HepG2 (cell line): Measurements from ENCODE around the gene NOTO. TPM values are rescaled to one million over a fixed set of nuclear protein-coding genes. Genes with fewer than 3 reads are reported as not detected.

ENCODE experiments used
- DNMT1 ChIP-seq: sonication (generic); formaldehyde crosslinking; IDR thresholded peaks from 2 replicates; pipeline ENCODE4 v1.5.1; 2020; ENCODE audit warnings: mild to moderate bottlenecking, missing genetic modification reagents
- SMAD9 ChIP-seq: sonication (generic); formaldehyde crosslinking; IDR thresholded peaks from 2 replicates; pipeline ENCODE4 v1.5.1; 2020; ENCODE audit warnings: mild to moderate bottlenecking, missing genetic modification reagents
- TAF15 ChIP-seq: fragments of 200-400 bp; formaldehyde crosslinking; IDR thresholded peaks from one replicate; pipeline ENCODE4 v1.6.1; 2018; ENCODE audit warnings: mild to moderate bottlenecking, low read depth, low read length; ENCODE audit not compliant: poor library complexity, severe bottlenecking
- ZNF468 ChIP-seq: sonication (generic); formaldehyde crosslinking; IDR thresholded peaks from 2 replicates; pipeline ENCODE4 v1.8.0; 2022; ENCODE audit warnings: mild to moderate bottlenecking, moderate library complexity, missing genetic modification reagents
- ZNF772 ChIP-seq: sonication (generic); formaldehyde crosslinking; IDR thresholded peaks from 2 replicates; pipeline ENCODE4 v1.5.0; 2020; ENCODE audit warnings: mild to moderate bottlenecking, missing genetic modification reagents
- polyA plus RNA-seq, 8 experiments: library from polyadenylated mRNA; depleted of rRNA in 3 of 8; stranded (reverse) in 7 of 8; unstranded in 1 of 8; fragments of >200 nt; fragmentation: Illumina TruSeq in 4 of 8; extraction: Trizol in 4 of 8; gene quantifications; 2 replicates each; pipeline versions ENCODE4 v1.2.1 to v1.2.3, GENCODE V29; 2011 to 2016; ENCODE audit warnings: low read depth in 4 of 8, missing spikeins in 1 of 8, mixed read lengths in 1 of 8; ENCODE audit not compliant: insufficient read depth in 1 of 8
- total RNA-seq, 5 experiments: library from RNA; depleted of rRNA; stranded (reverse); fragments of >200 nt; fragmentation: Illumina TruSeq; extraction: Trizol; gene quantifications; 2 replicates each; pipeline ENCODE4 v1.2.3, GENCODE V29; 2016; ENCODE audit warnings: low read depth in 1 of 5
- TF ChIP-seq, protein P1 (sequence below): sonication (generic); formaldehyde crosslinking; IDR thresholded peaks from 2 replicates; pipeline ENCODE4 v1.4.0; 2020; ENCODE audit warnings: missing genetic modification reagents, borderline replicate concordance
- TF ChIP-seq, protein P2 (sequence below): IDR thresholded peaks from 2 replicates; pipeline ENCODE4 v1.6.1; 2016; ENCODE audit warnings: missing biosample characterization, missing genetic modification reagents, low read depth
- TF ChIP-seq, protein P3 (sequence below): sonication (generic); formaldehyde crosslinking; IDR thresholded peaks from 2 replicates; pipeline ENCODE4 v1.5.1; 2020; ENCODE audit warnings: mild to moderate bottlenecking, missing genetic modification reagents, moderate library complexity
- TF ChIP-seq, protein P4 (sequence below): sonication (generic); formaldehyde crosslinking; IDR thresholded peaks from 2 replicates; pipeline ENCODE4 v1.9.0; 2021; ENCODE audit warnings: missing genetic modification reagents, mild to moderate bottlenecking, borderline replicate concordance
- TF ChIP-seq, protein P5 (sequence below): sonication (generic); formaldehyde crosslinking; IDR thresholded peaks from 2 replicates; pipeline ENCODE4 v1.4.0; 2020; ENCODE audit warnings: missing genetic modification reagents

NOTO gene
- total and polyA plus RNA-seq, 2 of the 13 experiments (the other 11 are each of a cell fraction or from before 2014, with no cell fraction given), result not detected

DNA sequence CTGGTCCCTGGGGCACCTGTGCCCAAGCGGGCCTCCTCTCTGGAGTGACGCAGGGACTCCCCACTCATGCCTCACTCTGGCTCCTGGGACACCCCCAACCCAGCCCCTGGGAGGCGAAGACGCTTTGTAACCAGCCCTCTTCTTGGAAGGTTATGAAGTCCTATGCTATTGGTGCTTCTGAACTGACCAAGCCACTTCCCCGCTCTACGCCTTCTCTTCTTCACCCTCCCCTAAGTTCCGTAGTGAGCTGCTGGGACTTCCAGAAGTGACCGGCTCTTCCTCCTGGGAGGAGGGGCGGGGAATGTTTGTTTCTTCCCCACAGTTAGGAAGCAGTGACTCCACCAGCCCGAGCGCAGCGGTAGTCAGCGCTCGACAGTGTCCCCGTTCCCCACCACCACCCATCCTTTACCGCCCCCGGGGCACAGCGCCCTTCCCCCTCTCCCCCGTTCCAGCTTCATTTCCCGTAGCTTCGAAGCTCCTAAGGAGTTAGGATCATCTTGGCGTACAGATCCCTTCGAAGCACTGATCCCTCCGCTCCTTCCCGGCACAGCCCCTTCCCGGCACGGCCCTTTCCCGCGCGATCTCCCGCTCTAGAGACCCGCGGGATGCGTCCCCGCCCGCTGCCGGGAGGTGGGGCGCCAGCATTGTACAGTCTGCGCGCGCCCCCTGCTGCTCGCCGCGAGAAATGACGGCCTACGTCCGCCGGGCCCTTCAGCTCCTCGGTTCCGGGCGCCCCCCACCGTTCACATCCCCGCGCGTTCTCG is 25.3 kb upstream of the NOTO start (continued):
- 0 out of 2 replicates have a peak, but pooled peaks have one; percentile 86 for TF ChIP-seq ZNF468 (CRISPR knock-in tag)
- TF ChIP-seq, protein P1, sequence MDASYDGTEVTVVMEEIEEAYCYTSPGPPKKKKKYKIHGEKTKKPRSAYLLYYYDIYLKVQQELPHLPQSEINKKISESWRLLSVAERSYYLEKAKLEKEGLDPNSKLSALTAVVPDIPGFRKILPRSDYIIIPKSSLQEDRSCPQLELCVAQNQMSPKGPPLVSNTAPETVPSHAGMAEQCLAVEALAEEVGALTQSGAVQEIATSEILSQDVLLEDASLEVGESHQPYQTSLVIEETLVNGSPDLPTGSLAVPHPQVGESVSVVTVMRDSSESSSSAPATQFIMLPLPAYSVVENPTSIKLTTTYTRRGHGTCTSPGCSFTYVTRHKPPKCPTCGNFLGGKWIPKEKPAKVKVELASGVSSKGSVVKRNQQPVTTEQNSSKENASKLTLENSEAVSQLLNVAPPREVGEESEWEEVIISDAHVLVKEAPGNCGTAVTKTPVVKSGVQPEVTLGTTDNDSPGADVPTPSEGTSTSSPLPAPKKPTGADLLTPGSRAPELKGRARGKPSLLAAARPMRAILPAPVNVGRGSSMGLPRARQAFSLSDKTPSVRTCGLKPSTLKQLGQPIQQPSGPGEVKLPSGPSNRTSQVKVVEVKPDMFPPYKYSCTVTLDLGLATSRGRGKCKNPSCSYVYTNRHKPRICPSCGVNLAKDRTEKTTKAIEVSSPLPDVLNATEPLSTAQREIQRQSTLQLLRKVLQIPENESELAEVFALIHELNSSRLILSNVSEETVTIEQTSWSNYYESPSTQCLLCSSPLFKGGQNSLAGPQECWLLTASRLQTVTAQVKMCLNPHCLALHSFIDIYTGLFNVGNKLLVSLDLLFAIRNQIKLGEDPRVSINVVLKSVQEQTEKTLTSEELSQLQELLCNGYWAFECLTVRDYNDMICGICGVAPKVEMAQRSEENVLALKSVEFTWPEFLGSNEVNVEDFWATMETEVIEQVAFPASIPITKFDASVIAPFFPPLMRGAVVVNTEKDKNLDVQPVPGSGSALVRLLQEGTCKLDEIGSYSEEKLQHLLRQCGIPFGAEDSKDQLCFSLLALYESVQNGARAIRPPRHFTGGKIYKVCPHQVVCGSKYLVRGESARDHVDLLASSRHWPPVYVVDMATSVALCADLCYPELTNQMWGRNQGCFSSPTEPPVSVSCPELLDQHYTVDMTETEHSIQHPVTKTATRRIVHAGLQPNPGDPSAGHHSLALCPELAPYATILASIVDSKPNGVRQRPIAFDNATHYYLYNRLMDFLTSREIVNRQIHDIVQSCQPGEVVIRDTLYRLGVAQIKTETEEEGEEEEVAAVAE (CRISPR knock-in tag), result peak; percentile 45; the same call in 1 of the 2 replicates
- TF ChIP-seq TAF15, result peak; percentile 86
- TF ChIP-seq, protein P2, sequence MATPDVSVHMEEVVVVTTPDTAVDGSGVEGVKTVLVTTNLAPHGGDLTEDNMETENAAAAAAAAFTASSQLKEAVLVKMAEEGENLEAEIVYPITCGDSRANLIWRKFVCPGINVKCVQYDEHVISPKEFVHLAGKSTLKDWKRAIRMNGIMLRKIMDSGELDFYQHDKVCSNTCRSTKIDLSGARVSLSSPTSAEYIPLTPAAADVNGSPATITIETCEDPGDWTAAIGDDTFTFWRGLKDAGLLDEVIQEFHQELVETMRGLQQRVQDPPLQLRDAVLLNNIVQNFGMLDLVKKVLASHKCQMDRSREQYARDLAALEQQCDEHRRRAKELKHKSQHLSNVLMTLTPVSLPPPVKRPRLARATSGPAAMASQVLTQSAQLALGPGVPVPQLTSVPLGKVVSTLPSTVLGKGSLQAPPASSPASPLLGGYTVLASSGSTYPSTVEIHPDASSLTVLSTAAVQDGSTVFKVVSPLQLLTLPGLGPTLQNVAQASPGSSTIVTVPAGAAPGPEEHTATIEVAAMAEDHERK, result no peak
- TF ChIP-seq ZNF772 (CRISPR knock-in tag), result no peak
- TF ChIP-seq SMAD9 (CRISPR knock-in tag), result no peak
- TF ChIP-seq, protein P3, sequence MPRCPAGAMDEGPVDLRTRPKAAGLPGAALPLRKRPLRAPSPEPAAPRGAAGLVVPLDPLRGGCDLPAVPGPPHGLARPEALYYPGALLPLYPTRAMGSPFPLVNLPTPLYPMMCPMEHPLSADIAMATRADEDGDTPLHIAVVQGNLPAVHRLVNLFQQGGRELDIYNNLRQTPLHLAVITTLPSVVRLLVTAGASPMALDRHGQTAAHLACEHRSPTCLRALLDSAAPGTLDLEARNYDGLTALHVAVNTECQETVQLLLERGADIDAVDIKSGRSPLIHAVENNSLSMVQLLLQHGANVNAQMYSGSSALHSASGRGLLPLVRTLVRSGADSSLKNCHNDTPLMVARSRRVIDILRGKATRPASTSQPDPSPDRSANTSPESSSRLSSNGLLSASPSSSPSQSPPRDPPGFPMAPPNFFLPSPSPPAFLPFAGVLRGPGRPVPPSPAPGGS (CRISPR knock-in tag), result no peak
- no peak for TF ChIP-seq DNMT1
- TF ChIP-seq, protein P4, sequence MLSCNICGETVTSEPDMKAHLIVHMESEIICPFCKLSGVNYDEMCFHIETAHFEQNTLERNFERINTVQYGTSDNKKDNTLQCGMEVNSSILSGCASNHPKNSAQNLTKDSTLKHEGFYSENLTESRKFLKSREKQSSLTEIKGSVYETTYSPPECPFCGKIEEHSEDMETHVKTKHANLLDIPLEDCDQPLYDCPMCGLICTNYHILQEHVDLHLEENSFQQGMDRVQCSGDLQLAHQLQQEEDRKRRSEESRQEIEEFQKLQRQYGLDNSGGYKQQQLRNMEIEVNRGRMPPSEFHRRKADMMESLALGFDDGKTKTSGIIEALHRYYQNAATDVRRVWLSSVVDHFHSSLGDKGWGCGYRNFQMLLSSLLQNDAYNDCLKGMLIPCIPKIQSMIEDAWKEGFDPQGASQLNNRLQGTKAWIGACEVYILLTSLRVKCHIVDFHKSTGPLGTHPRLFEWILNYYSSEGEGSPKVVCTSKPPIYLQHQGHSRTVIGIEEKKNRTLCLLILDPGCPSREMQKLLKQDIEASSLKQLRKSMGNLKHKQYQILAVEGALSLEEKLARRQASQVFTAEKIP, result no peak
- TF ChIP-seq, protein P5, sequence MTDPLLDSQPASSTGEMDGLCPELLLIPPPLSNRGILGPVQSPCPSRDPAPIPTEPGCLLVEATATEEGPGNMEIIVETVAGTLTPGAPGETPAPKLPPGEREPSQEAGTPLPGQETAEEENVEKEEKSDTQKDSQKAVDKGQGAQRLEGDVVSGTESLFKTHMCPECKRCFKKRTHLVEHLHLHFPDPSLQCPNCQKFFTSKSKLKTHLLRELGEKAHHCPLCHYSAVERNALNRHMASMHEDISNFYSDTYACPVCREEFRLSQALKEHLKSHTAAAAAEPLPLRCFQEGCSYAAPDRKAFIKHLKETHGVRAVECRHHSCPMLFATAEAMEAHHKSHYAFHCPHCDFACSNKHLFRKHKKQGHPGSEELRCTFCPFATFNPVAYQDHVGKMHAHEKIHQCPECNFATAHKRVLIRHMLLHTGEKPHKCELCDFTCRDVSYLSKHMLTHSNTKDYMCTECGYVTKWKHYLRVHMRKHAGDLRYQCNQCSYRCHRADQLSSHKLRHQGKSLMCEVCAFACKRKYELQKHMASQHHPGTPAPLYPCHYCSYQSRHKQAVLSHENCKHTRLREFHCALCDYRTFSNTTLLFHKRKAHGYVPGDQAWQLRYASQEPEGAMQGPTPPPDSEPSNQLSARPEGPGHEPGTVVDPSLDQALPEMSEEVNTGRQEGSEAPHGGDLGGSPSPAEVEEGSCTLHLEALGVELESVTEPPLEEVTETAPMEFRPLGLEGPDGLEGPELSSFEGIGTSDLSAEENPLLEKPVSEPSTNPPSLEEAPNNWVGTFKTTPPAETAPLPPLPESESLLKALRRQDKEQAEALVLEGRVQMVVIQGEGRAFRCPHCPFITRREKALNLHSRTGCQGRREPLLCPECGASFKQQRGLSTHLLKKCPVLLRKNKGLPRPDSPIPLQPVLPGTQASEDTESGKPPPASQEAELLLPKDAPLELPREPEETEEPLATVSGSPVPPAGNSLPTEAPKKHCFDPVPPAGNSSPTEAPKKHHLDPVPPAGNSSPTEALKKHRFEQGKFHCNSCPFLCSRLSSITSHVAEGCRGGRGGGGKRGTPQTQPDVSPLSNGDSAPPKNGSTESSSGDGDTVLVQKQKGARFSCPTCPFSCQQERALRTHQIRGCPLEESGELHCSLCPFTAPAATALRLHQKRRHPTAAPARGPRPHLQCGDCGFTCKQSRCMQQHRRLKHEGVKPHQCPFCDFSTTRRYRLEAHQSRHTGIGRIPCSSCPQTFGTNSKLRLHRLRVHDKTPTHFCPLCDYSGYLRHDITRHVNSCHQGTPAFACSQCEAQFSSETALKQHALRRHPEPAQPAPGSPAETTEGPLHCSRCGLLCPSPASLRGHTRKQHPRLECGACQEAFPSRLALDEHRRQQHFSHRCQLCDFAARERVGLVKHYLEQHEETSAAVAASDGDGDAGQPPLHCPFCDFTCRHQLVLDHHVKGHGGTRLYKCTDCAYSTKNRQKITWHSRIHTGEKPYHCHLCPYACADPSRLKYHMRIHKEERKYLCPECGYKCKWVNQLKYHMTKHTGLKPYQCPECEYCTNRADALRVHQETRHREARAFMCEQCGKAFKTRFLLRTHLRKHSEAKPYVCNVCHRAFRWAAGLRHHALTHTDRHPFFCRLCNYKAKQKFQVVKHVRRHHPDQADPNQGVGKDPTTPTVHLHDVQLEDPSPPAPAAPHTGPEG, result peak; percentile 66; the same call in 1 of the 2 replicates
